Breast epithelium (tissue), 4 donors: ENCODE data around the gene DCAF10. TPM values are rescaled to one million over a fixed set of nuclear protein-coding genes. Genes with fewer than 3 reads are reported as not detected.
A peak's percentile ranks its signal among the peaks of the same experiment; 100 is the strongest.

Source experiments
- DNase-seq, 2 donors: peaks; one replicate each; pipeline ENCODE4 v3.0.0-alpha.2; 2019; ENCODE audit warnings: low spot score in 2 of 2
- H3K27ac ChIP-seq, 2 donors: fragments of 200-600 bp; sonication (generic) in 1 of 2; one replicate each; pipeline ENCODE4 v1.5.1; 2016 to 2019; ENCODE audit warnings: mild to moderate bottlenecking in 1 of 2
- H3K27me3 ChIP-seq, 2 donors: fragments of 200-600 bp; sonication (generic) in 1 of 2; one replicate each; pipeline versions ENCODE4 v1.5.1 to v1.6.0; 2017 to 2019; ENCODE audit warnings: control low read depth in 1 of 2, mild to moderate bottlenecking in 1 of 2
- H3K36me3 ChIP-seq: fragments of 200-600 bp; one replicate; pipeline ENCODE4 v1.5.1; 2019
- H3K4me1 ChIP-seq, 2 donors: fragments of 200-600 bp; sonication (generic); one replicate each; pipeline ENCODE4 v1.5.1; 2016 to 2019; ENCODE audit warnings: control low read depth in 1 of 2
- H3K4me3 ChIP-seq, 3 donors: fragments of 200-600 bp; sonication (generic); 1 replicate in 2 of 3; 2 replicates in 1 of 3; pipeline ENCODE4 v1.5.1; 2016 to 2019; ENCODE audit warnings: mild to moderate bottlenecking in 3 of 3, moderate library complexity in 2 of 3
- H3K9me3 ChIP-seq, 2 donors: fragments of 200-600 bp; sonication (generic) in 1 of 2; one replicate each; pipeline ENCODE4 v1.5.1; 2016 to 2019; ENCODE audit warnings: control low read depth in 1 of 2
- POLR2A ChIP-seq: fragments of 450-650 bp; IDR thresholded peaks from one replicate; pipeline ENCODE4 v1.6.1; 2016; ENCODE audit warnings: antibody characterized with exemption, mild to moderate bottlenecking, moderate library complexity
- POLR2AphosphoS5 ChIP-seq, 3 donors: sonication (generic); formaldehyde crosslinking; IDR thresholded peaks; one replicate each; pipeline ENCODE4 v1.6.1; 2017; ENCODE audit warnings: antibody characterized with exemption in 3 of 3
- intact Hi-C: fragments of 100-400 bp; cut with DNase I; formaldehyde crosslinking; loops from one replicate; pipeline ENCODE4 v1.15.1; 2023; ENCODE audit warnings: low total_unique reads
- total RNA-seq, 3 donors: library from RNA; depleted of rRNA; stranded (reverse); fragments of >200 nt; gene quantifications; one replicate each; pipeline ENCODE4 v1.1.0, GENCODE V29; 2016
- TF ChIP-seq, protein P1 (sequence below), 3 donors: fragments of 450-650 bp; IDR thresholded peaks; one replicate each; pipeline ENCODE4 v1.5.1; 2016 to 2017; ENCODE audit warnings: antibody characterized with exemption in 3 of 3, mild to moderate bottlenecking in 3 of 3, moderate library complexity in 3 of 3

Gene DCAF10
- total RNA-seq, 3 donors from 2014 or later: 29.8 to 44.8 (median 38.7) TPM

DNA sequence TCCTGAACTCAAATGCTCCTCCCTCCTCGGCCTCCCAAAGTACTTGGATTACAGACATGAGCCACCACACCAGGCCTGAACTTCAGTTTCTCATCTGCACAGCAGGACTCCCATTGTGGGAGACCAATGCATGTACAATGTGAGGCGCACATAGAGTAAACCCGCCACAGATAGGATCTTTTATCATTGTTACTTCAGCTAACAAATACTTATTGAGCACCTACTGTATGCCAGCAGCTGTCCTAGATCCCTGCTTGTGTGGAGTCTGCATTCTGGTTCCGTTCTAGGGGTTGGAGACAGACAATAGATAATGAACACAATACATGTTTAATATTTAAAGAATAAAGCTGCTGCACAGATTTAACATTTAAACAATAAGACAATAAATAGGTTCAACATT lies 109.7 kb downstream of the DCAF10 start:
- DNase-seq: no peak
- H3K27ac ChIP-seq: no peak overlapping the region
- no peaks in the 10 kb centered on the region for H3K36me3 ChIP-seq
- intact Hi-C loops: loop anchor here (10.0 kb wide), 1 partner anchor 175 kb away; no protein-coding TSS in a partner anchor
- no peak overlapping the region for H3K4me3 ChIP-seq
- TF ChIP-seq POLR2AphosphoS5 (IDR thresholded peaks at IDR 0.05) (no peak), POLR2A (no peak)
- TF ChIP-seq, protein P1, sequence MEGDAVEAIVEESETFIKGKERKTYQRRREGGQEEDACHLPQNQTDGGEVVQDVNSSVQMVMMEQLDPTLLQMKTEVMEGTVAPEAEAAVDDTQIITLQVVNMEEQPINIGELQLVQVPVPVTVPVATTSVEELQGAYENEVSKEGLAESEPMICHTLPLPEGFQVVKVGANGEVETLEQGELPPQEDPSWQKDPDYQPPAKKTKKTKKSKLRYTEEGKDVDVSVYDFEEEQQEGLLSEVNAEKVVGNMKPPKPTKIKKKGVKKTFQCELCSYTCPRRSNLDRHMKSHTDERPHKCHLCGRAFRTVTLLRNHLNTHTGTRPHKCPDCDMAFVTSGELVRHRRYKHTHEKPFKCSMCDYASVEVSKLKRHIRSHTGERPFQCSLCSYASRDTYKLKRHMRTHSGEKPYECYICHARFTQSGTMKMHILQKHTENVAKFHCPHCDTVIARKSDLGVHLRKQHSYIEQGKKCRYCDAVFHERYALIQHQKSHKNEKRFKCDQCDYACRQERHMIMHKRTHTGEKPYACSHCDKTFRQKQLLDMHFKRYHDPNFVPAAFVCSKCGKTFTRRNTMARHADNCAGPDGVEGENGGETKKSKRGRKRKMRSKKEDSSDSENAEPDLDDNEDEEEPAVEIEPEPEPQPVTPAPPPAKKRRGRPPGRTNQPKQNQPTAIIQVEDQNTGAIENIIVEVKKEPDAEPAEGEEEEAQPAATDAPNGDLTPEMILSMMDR (IDR thresholded peaks at IDR 0.05): no peak
- no peaks in the 10 kb centered on the region for H3K4me1 ChIP-seq
- H3K27me3 ChIP-seq: no peaks in the 10 kb centered on the region
- no peaks in the 10 kb centered on the region for H3K9me3 ChIP-seq

DNA sequence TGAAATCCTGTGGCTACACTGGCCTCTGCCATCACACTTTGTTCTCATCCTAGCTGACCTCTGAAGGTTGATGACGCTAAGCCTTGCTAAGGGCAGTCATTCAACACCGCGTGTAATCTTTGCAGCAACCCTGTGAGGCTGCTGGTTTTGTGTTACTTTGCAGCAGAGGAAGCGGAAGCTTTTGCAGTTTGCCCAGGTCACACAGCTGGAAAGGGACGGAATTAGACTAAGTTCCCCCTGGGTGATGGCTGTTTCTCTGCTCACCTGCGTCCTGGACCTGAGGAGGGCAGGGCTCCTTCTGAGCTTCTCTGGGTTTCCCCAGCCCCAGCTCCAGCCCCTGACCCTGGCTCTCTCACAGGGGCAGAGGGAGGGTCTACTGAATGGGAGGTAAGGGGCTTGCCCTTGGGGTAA lies 110.7 kb downstream of the DCAF10 start:
- intact Hi-C loops: loop anchor here (10.0 kb wide), 1 partner anchor 174 kb away; no protein-coding TSS in a partner anchor
- TF ChIP-seq POLR2A (no peak), POLR2AphosphoS5 (IDR thresholded peaks at IDR 0.05) (no peak)
- TF ChIP-seq, protein P1 (IDR thresholded peaks at IDR 0.05): no peak
- DNase-seq: no peak
- H3K9me3 ChIP-seq: no peaks in the 10 kb centered on the region
- no peak overlapping the region for H3K4me3 ChIP-seq
- no peak overlapping the region for H3K27ac ChIP-seq
- no peaks in the 10 kb centered on the region for H3K36me3 ChIP-seq
- no peaks in the 10 kb centered on the region for H3K4me1 ChIP-seq
- H3K27me3 ChIP-seq: no peaks in the 10 kb centered on the region

DNA sequence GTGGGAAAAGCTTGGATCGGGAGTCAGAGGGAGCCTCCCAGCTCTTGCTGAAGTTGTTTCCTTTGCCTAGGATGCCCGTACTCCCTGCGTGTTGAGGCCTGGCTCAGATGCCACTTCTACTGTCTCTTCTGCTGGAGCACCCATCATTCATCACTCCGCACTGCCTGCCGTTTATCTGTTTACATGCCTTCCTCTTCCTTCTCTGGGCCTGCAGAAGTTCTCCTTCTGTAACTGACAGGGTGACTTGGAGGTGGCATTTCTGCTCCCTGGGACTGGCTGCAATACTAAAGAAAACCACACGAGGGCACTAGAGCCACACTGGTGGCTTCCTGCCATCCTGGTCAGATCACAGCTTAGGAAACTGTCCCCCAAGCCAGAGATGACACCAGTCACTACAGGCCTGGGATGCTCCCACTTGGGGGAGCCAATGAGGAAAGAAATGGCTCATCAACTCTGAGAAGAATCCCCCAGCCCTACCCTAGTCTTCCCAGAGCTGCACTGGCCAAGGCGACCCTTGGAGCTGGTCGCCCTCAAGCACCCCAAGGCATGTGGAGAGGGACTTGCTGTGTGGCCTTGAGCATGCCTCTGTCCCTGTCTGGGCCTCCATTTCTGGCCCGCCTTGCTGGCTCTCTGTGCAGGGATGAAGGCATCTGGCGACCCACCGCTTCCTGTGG lies 113.0 kb downstream of the DCAF10 start:
- Histone ChIP-seq H3K27me3 (no peaks in the 10 kb centered on the region), H3K27ac (peak overlapping the region in 1 of 2 donors; percentile 2), H3K4me3 (no peak overlapping the region), H3K9me3 (no peaks in the 10 kb centered on the region), H3K36me3 (no peaks in the 10 kb centered on the region), H3K4me1 (no peaks in the 10 kb centered on the region)
- intact Hi-C loops: loop anchor here (2.0 to 10.0 kb wide), 2 partner anchors 93 to 171 kb away; no protein-coding TSS in a partner anchor
- TF ChIP-seq POLR2A (no peak), POLR2AphosphoS5 (IDR thresholded peaks at IDR 0.05) (peak in 2 of 3 donors; percentile 33 to 56)
- TF ChIP-seq, protein P1 (IDR thresholded peaks at IDR 0.05): peak; percentile 93 to 97 (median 96)
- DNase-seq: peak; percentile 71 to 83

DNA sequence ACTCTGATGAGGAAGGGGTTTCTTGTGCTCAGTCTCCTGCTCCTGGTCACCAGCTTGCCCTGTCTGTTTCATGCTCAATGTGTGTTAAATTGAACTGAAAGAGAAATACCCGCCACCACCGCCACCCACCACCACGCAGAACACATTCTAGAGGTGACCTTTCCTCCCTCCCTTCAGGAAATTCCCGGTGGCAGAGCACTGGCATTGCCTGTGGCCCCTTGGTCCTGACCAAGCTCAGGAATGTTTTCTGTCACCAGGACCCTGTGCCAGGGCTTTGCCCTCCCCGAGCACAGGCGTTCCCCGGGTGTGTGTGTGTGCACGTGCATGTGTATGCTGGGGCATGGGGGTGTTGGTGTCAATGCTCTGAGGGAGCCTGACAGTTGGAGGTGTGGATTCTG lies 113.6 kb downstream of the DCAF10 start:
- Histone ChIP-seq H3K4me3 (no peak overlapping the region), H3K9me3 (no peaks in the 10 kb centered on the region), H3K36me3 (no peaks in the 10 kb centered on the region), H3K4me1 (no peaks in the 10 kb centered on the region), H3K27me3 (no peaks in the 10 kb centered on the region), H3K27ac (peak overlapping the region in 1 of 2 donors; percentile 2)
- TF ChIP-seq POLR2A (no peak), POLR2AphosphoS5 (IDR thresholded peaks at IDR 0.05) (no peak)
- TF ChIP-seq, protein P1 (IDR thresholded peaks at IDR 0.05): no peak
- intact Hi-C loops: loop anchor here (2.0 to 10.0 kb wide), 2 partner anchors 93 to 171 kb away; no protein-coding TSS in a partner anchor
- no peak for DNase-seq

DNA sequence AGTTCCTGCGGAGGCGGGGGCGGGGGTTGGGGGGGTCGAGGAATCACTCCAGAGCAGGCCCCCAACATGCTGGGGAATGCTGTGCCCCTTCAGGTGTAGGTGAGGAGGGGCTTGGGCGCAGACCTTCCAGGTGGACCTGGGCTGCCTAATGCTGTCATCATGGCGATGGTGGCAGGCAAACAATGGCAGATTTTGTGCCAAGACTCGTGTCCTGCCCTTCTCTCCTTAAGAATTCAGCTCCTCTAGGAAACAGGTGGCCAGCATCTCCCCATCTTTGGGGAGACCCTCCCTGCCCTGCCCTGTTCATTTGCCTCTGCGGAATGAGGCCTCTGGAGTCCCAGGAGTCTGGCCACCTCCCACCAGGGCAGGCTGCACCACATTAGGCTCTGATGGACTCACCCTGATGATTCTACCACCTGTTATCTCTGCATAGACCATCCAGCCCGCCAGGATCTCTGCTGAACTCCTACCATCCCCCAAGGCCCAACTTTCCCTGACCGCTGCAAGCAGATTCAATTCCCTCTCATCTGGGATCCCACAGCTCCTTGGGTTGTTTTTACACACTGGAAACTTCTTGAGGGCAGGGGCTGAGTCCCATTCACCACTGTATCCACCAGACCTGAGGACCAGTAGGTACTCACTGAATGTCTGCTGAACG lies 114.2 kb downstream of the DCAF10 start:
- Histone ChIP-seq H3K4me1 (no peaks in the 10 kb centered on the region), H3K9me3 (no peaks in the 10 kb centered on the region), H3K27ac (peak overlapping the region in 1 of 2 donors; percentile 2), H3K36me3 (no peaks in the 10 kb centered on the region), H3K4me3 (no peak overlapping the region), H3K27me3 (no peaks in the 10 kb centered on the region)
- intact Hi-C loops: loop anchor here (2.0 to 10.0 kb wide), 2 partner anchors 92 to 170 kb away; no protein-coding TSS in a partner anchor
- no peak for DNase-seq
- TF ChIP-seq, protein P1 (IDR thresholded peaks at IDR 0.05): no peak
